Measurements from ENCODE around the gene HOXD9. TPM values are rescaled to one million over a fixed set of nuclear protein-coding genes. Genes with fewer than 3 reads are reported as not detected.
A peak's percentile ranks its signal among the peaks of the same experiment; 100 is the strongest.

The HOXD9 gene
- total RNA-seq, 1 experiment from 2014 or later: not detected

DNA sequence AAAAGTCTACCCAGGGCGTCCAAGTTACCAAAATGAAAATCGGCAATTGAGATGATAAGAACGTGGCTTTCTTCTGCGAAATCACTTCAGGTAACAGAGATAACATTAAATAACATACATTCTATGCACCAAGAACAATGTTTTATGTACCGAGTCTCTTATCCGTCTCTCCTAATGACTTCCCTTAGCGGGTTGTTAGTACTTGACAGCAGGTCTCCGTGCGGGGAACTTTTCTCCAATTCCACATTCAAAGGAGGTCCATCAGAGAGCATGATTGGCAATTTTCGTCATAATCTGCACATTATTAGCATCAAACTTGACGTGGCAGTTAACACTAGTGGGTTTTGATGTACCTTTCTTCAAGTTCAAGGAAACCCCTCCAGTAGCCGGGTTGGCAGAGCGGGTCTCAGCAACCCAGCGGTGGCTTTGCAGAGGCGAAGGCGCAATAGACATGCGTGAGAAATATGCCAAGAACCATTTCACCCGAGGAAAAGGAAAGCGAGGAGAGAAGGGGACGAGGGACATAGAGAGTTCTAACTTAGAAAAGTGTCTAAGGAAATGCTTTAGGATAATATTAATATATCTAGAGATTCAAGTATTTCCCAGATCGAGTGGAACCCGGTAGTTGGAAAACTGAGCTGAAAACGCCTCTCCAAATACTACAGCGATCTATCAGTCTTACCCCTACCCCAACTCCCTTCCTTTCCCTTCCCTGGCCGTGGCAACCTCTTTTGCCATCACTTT is 43.8 kb upstream of the HOXD9 start:
- H3K27me3 Mint-ChIP-seq (ENCODE audit: low read depth): peaks cover 96% of the 10 kb centered on the region
- no peak overlapping the region for H2AFZ ChIP-seq (ENCODE audit: low read length)
- WGBS (ENCODE audit: extremely low coverage, insufficient read length, low lambda C conversion rate): no CpG with 5 or more reads among the region's 25 CpGs

More for the DNA sequence above, 43.8 kb upstream of the HOXD9 start:
- H3K36me3 Mint-ChIP-seq (ENCODE audit: insufficient read depth in 1 of 3, low read depth in 3 of 3): no peaks in the 10 kb centered on the region
- Histone ChIP-seq H2AK5ac (ENCODE audit: insufficient read length, low read length) (no peak overlapping the region), H3K4ac (ENCODE audit: low read depth, low read length) (no peak overlapping the region), H3K9me3 (ENCODE audit: control insufficient read depth, low read depth, low read length) (no peaks in the 10 kb centered on the region), H3K27me3 (ENCODE audit: insufficient read depth, low read length) (peaks cover 87% of the 10 kb centered on the region), H2BK5ac (ENCODE audit: insufficient read length, low read length) (no peak overlapping the region), H3T11ph (ENCODE audit: low read length) (no peak overlapping the region), H4K8ac (replicated peaks; ENCODE audit: insufficient read length, low read depth, low read length) (no peak overlapping the region), H3K27ac (ENCODE audit: insufficient read length, low read depth, low read length) (no peak overlapping the region), H3K18ac (ENCODE audit: insufficient read length, low read depth, low read length) (no peak overlapping the region), H4K5ac (ENCODE audit: insufficient read length, low read depth, low read length) (no peak overlapping the region), H3K23ac (ENCODE audit: insufficient read length, low read depth, low read length) (no peak overlapping the region), H2BK12ac (ENCODE audit: insufficient read length, low read depth, low read length) (no peak overlapping the region), H4K91ac (ENCODE audit: insufficient read length, low read depth, low read length) (no peak overlapping the region), H3K79me1 (ENCODE audit: insufficient read depth, low read depth, low read length, poor library complexity, severe bottlenecking) (no peaks in the 10 kb centered on the region), H2BK20ac (ENCODE audit: low read depth, low read length, poor library complexity, severe bottlenecking) (no peak overlapping the region), H3K9ac (ENCODE audit: extremely low read depth, insufficient read length, low read length) (no peak overlapping the region), H3K23me2 (ENCODE audit: insufficient read length, low read depth, low read length, poor library complexity, severe bottlenecking) (peaks cover 7% of the 10 kb centered on the region), H2BK15ac (ENCODE audit: low read depth, low read length) (no peak overlapping the region), H3K56ac (ENCODE audit: insufficient read length, low read depth, low read length) (no peak overlapping the region), H2BK120ac (ENCODE audit: low read depth, low read length, poor library complexity, severe bottlenecking) (no peak overlapping the region), H3K4me2 (ENCODE audit: insufficient read depth, insufficient read length, low read length) (peak overlapping the region; percentile 83), H4K20me1 (ENCODE audit: control insufficient read depth, insufficient read depth, insufficient read length) (no peaks in the 10 kb centered on the region), H3K14ac (ENCODE audit: insufficient read depth, low read length) (no peak overlapping the region), H3K79me2 (ENCODE audit: insufficient read depth, low read length) (no peaks in the 10 kb centered on the region), H3K4me1 (ENCODE audit: insufficient read depth, low read length) (no peaks in the 10 kb centered on the region)
- H3K27ac Mint-ChIP-seq: no peak overlapping the region
- peaks cover 23 to 38% of the 10 kb centered on the region in 2 experiments for H3K4me1 Mint-ChIP-seq
- no peak for DNase-seq
- peak overlapping the region; percentile 52 to 80 for H3K4me3 Mint-ChIP-seq
- H3K9me3 Mint-ChIP-seq: peaks cover 5 to 6% of the 10 kb centered on the region in 2 experiments; a peak in 4 of 5 replicates
- no peak for TF ChIP-seq CTCF (conservative IDR thresholded peaks at IDR 0.05)

All from H9 (cell line).